ENCODE data around the gene GRIN2D.

GRIN2D gene

GRCh38 chr19:48397263-48398101 is 4.0 kb downstream of the GRIN2D start:
- in situ Hi-C loops (cut with MboI; ENCODE audit: low sequenced_read_pairs) = no loop called here

- in situ Hi-C loops (cut with MboI; ENCODE audit: low sequenced_read_pairs) = no loop called here
These were observed 4.6 kb downstream of the GRIN2D start for GRCh38 chr19:48398102-48398374.

- in situ Hi-C loops (cut with MboI; ENCODE audit: low sequenced_read_pairs) = no loop called here
These were observed 5.1 kb downstream of the GRIN2D start for GRCh38 chr19:48398375-48399235.

GRCh38 chr19:48400018-48400742 is 6.7 kb downstream of the GRIN2D start:
- in situ Hi-C loops (cut with MboI; ENCODE audit: low sequenced_read_pairs) = no loop called here

GRCh38 chr19:48401287-48401686 is 7.8 kb downstream of the GRIN2D start:
- in situ Hi-C loops (cut with MboI; ENCODE audit: low sequenced_read_pairs) = no loop called here

GRCh38 chr19:48403606-48404005 is 10.1 kb downstream of the GRIN2D start:
- in situ Hi-C loops (cut with MboI; ENCODE audit: low sequenced_read_pairs) = no loop called here

GRCh38 chr19:48405010-48405659 is 11.7 kb downstream of the GRIN2D start:
- in situ Hi-C loops (cut with MboI; ENCODE audit: low sequenced_read_pairs) = no loop called here

GRCh38 chr19:48405850-48406249 is 12.4 kb downstream of the GRIN2D start:
- in situ Hi-C loops (cut with MboI; ENCODE audit: low sequenced_read_pairs) = no loop called here

GRCh38 chr19:48413879-48414587 is 20.6 kb downstream of the GRIN2D start:
- in situ Hi-C loops (cut with MboI; ENCODE audit: low sequenced_read_pairs) = no loop called here

- in situ Hi-C loops (cut with MboI; ENCODE audit: low sequenced_read_pairs) = no loop called here
These were observed 21.9 kb downstream of the GRIN2D start for GRCh38 chr19:48415395-48415794.

- in situ Hi-C loops (cut with MboI; ENCODE audit: low sequenced_read_pairs) = no loop called here
These were observed 22.3 kb downstream of the GRIN2D start for GRCh38 chr19:48415806-48416221.

- in situ Hi-C loops (cut with MboI; ENCODE audit: low sequenced_read_pairs) = no loop called here
These were observed 24.0 kb downstream of the GRIN2D start for GRCh38 chr19:48417421-48417820.

GRCh38 chr19:48418317-48419064 is 25.0 kb downstream of the GRIN2D start:
- in situ Hi-C loops (cut with MboI; ENCODE audit: low sequenced_read_pairs) = no loop called here

GRCh38 chr19:48419158-48419920 is 25.9 kb downstream of the GRIN2D start:
- in situ Hi-C loops (cut with MboI; ENCODE audit: low sequenced_read_pairs) = no loop called here

- in situ Hi-C loops (cut with MboI; ENCODE audit: low sequenced_read_pairs) = no loop called here
These were observed 28.1 kb downstream of the GRIN2D start for GRCh38 chr19:48421548-48421947.

- in situ Hi-C loops (cut with MboI; ENCODE audit: low sequenced_read_pairs) = no loop called here
These were observed 31.3 kb downstream of the GRIN2D start for GRCh38 chr19:48424694-48425219.

- in situ Hi-C loops (cut with MboI; ENCODE audit: low sequenced_read_pairs) = no loop called here
These were observed 35.2 kb downstream of the GRIN2D start for GRCh38 chr19:48428670-48429069.

- in situ Hi-C loops (cut with MboI; ENCODE audit: low sequenced_read_pairs) = no loop called here
These were observed 39.9 kb downstream of the GRIN2D start for GRCh38 chr19:48433337-48433736.

GRCh38 chr19:48436586-48436985 is 43.1 kb downstream of the GRIN2D start:
- in situ Hi-C loops (cut with MboI; ENCODE audit: low sequenced_read_pairs) = no loop called here

Data from hTERT RPE-1 (cell line).